ENCODE measurements around the gene DISP3. TPM values are rescaled to one million over a fixed set of nuclear protein-coding genes. Genes with fewer than 3 reads are reported as not detected.

DISP3 gene
- total and polyA plus RNA-seq, 3 donors from 2014 or later = 6.8 to 8.8 (median 7.3) TPM

GRCh38 chr1:11462224-11462923 is 16.6 kb upstream of the DISP3 start:
- Histone ChIP-seq H3K27ac (no peak overlapping the region), H3K4me1 (peaks cover 6% of the 10 kb centered on the region), H3K9me3 (no peaks in the 10 kb centered on the region), H3K36me3 (ENCODE audit: low read depth, missing control alignments) (no peaks in the 10 kb centered on the region), H3K27me3 (no peaks in the 10 kb centered on the region), H3K4me3 (no peak overlapping the region)
- TF ChIP-seq POLR2A (IDR thresholded peaks at IDR 0.05) = no peak
- TF ChIP-seq CTCF (IDR thresholded peaks at IDR 0.05) = no peak
- intact Hi-C loops (cut with DNase I; ENCODE audit: low total_unique reads) = no loop called here
- DNase-seq = no peak
- WGBS, 2 donors = 61 to 64% methylated on average over 19 of the region's 19 CpGs

GRCh38 chr1:11463177-11463576 is 15.8 kb upstream of the DISP3 start:
- TF ChIP-seq CTCF (IDR thresholded peaks at IDR 0.05) (no peak), POLR2A (IDR thresholded peaks at IDR 0.05) (no peak)
- intact Hi-C loops (cut with DNase I; ENCODE audit: low total_unique reads) = no loop called here
- Histone ChIP-seq H3K27ac (no peak overlapping the region), H3K27me3 (no peaks in the 10 kb centered on the region), H3K36me3 (ENCODE audit: low read depth, missing control alignments) (no peaks in the 10 kb centered on the region), H3K4me3 (no peak overlapping the region), H3K9me3 (no peaks in the 10 kb centered on the region), H3K4me1 (peaks cover 6% of the 10 kb centered on the region)
- WGBS, 2 donors = 76 to 81% methylated on average over 2 to 4 of the region's 4 CpGs
- no peak for DNase-seq

GRCh38 chr1:11465307-11465706 is 13.6 kb upstream of the DISP3 start:
- WGBS, 2 donors = 79 to 89% methylated on average over 6 of the region's 6 CpGs
- no peaks in the 10 kb centered on the region for H3K27me3 ChIP-seq
- intact Hi-C loops (cut with DNase I; ENCODE audit: low total_unique reads) = no loop called here

DNA sequence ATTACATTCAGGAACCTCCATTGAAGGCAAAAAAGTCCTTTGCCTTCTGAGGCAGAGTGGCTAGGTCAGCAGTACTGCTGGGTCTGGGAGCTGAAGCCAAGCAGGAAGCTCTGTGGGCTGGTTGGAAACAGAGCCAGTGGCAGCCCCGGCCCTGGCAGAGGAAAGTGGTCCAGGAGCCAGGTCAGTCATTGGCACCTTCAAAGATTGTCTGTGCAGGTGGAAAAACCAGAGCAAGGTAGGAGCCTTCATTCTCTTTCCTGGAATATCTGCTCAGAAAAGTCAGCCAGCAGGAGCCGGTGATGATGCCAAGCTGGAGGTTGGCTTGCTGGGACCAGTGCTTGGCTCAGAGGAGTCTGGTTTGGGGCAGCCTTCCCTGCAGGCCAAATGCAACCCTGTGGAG is 12.5 kb upstream of the DISP3 start:
- Histone ChIP-seq H3K27ac (no peak overlapping the region), H3K4me1 (no peaks in the 10 kb centered on the region), H3K27me3 (no peaks in the 10 kb centered on the region), H3K36me3 (ENCODE audit: low read depth, missing control alignments) (no peaks in the 10 kb centered on the region), H3K9me3 (no peaks in the 10 kb centered on the region), H3K4me3 (no peak overlapping the region)
- intact Hi-C loops (cut with DNase I; ENCODE audit: low total_unique reads) = no loop called here
- DNase-seq = no peak
- 72 to 75% methylated on average over 2 of the region's 2 CpGs for WGBS, 2 donors
- TF ChIP-seq CTCF (IDR thresholded peaks at IDR 0.05) = no peak
- no peak for TF ChIP-seq POLR2A (IDR thresholded peaks at IDR 0.05)

More at GRCh38 chr1:11465307-11465706, 13.6 kb upstream of the DISP3 start:
- no peak for DNase-seq
- no peak for TF ChIP-seq POLR2A (IDR thresholded peaks at IDR 0.05)
- TF ChIP-seq CTCF (IDR thresholded peaks at IDR 0.05) = no peak
- H3K4me3 ChIP-seq = no peak overlapping the region
- no peak overlapping the region for H3K27ac ChIP-seq
- no peaks in the 10 kb centered on the region for H3K36me3 ChIP-seq (ENCODE audit: low read depth, missing control alignments)
- H3K9me3 ChIP-seq = no peaks in the 10 kb centered on the region
- H3K4me1 ChIP-seq = no peaks in the 10 kb centered on the region

- DNase-seq = no peak
- H3K4me1 ChIP-seq = no peaks in the 10 kb centered on the region
- no peak overlapping the region for H3K4me3 ChIP-seq
- 65 to 66% methylated on average over 5 of the region's 6 CpGs for WGBS, 2 donors
- no peaks in the 10 kb centered on the region for H3K27me3 ChIP-seq
- no peaks in the 10 kb centered on the region for H3K36me3 ChIP-seq (ENCODE audit: low read depth, missing control alignments)
- intact Hi-C loops (cut with DNase I; ENCODE audit: low total_unique reads) = no loop called here
- TF ChIP-seq POLR2A (IDR thresholded peaks at IDR 0.05) (no peak), CTCF (IDR thresholded peaks at IDR 0.05) (no peak)
- H3K27ac ChIP-seq = no peak overlapping the region
- H3K9me3 ChIP-seq = no peaks in the 10 kb centered on the region
These were observed 10.1 kb upstream of the DISP3 start for GRCh38 chr1:11468878-11469277.
